SHP77 treated with DMSO at 0.1 percent for 48 hours (cell line): ENCODE measurements around the gene NDUFAB1.
A peak's percentile ranks its signal among the peaks of the same experiment; 100 is the strongest.
"Not testable (repeated sequence)": the region's sequence is repeated elsewhere in the genome, so short reads cannot be mapped to it uniquely, and the experiment has no call there.

Source experiments
- DNase-seq: peaks from one replicate; lab custom pipeline; 2025; lab: John Stamatoyannopoulos, UW

Gene NDUFAB1

DNA sequence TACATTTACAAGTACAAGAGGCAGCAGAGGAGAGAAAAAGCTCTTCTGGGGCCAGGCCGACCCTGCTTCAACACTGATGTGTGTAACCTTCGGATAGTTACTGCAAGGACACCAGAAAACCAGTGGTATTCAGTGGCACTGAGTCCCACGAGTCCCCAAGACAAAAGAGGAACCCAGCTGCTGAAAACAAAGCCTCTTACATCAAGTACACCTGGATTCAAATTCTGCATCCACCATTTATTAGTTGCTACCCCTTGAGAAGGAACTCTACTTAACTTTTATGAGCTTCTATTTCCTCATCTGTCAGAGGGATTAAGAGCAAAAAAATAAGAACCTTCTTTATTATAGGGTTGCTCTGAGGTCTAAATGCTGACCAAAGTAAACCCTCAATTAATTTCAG lies 41.6 kb downstream of the NDUFAB1 start:
- no peak for DNase-seq

DNA sequence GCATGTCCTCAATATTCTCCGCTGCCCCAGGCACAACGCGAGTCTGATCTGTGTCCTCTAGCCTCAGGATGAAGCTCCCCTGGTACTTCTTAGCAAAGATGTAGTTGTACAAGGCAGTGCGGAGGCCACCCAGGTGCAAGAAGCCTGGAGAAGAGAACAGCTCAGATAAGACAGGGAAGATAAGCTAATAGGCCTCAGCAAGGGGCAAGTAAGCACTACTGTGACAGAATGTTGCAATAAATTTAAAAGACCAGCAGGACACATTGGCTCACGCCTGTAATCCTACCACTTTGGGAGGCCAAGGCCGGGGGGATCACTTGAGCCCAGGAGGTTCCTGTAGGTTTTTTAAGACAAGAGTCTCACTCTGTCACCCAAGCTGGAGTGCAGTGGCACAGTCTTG lies 44.0 kb downstream of the NDUFAB1 start:
- DNase-seq, result no peak

DNA sequence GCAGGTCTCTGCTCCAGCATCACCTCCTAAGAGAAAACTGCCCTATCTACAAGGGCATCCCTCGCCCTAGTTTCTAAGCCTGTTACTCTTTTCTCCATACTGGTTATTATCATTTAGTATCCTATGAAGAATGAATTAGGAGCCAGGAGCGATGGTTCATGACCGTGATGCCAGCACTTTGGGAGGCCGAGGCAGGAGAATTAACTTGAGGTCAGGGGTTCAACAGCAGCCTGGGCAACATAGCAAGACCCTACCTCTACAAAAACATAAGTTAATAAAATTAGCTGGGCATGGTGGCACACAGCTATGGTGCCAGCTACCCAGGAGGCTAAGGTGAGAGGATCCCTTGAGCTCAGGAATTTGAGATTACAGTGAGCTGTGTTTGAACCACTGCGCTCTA lies 46.2 kb downstream of the NDUFAB1 start:
- no peak for DNase-seq

DNA sequence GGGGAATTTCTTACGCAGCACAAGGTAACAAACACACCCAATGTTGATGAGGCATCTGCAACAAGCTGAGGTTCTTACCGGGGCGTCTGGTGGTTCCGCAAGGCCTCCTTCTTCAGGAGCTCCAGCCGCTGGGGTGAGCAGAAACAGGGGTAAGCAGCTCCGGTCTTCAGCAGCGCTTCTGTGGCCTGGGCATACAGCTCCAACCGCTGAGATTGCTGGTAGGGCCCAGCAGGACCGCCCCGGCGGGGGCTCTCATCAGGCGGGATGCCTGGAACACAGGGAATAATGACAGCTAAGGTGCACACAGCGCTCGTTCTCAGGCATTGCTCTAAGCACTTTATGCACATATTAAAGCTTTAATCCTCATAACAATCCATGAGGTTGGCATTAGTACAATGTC lies 51.7 kb downstream of the NDUFAB1 start:
- no peak for DNase-seq

DNA sequence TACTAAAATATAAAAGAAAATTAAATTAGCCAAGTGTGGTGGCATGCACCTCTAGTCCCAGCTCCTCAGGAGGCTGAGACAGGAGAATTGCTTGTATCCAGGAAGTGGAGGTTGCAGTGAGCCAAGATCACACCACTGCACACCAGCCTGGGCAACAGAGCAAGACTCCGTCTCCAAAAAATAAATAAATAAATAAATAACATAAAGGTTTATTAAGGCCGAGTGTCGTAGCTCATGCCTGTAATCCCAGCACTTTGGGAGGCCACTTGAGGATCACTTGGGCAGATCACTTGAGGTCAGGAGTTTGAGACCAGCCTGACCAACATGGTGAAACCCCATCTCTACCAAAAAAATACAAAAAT lies 55.3 kb downstream of the NDUFAB1 start:
- DNase-seq, result not testable (repeated sequence)

DNA sequence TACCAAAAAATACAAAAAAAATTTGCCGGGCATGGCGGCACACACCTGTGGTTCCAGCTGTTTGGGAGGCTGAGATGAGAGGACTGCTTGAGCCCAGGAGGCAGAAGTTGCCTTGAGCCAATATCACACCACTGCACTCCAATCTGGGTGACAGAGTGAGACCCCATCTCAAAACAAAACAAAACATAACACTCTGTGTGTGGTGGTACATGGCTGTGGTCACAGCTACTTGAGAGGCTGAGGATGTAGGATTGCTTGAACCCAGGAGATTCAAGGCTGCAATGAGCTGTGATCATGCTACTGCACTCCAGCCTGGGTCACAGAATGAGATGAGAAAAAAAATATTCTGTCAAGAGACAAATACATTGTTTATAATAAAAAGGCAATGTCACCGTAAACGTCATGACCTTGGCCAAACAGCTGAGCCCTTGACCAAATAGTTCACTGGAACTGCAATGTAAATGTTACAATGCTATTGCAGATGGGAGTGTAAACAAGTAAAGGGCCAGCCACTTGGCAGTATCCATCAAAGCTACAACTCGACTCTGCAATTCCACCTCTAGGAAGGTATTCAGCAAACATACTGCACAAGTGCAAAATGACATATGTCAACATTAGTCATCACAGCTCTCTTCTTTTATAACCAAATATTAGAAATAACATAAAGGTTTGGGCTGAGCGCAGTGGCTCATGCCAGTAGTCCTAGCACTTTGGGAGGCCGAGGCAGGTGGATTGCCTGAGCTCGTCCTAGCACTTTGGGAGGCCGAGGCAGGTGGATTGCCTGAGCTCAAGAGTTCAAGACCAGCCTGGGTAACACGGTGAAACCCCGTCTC lies 55.9 kb downstream of the NDUFAB1 start:
- DNase-seq, result peak; percentile 20

DNA sequence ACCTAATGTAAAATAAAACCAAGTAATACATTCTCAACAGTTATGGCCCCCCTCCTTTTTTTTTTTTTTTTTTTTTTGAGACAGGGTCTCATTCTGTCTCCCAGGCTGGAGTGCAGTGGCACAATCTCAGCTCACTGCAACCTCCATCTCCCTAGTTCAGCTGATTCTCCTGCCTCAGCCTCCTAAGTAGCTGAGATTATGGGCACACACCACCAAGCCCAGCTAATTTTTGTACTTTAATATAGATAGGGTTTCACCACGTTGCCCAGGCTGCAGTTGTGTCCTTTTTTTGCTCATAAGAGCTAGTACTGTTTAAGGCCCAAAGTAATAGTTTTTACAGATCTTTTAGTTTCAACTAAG lies 57.2 kb downstream of the NDUFAB1 start:
- no peak for DNase-seq

DNA sequence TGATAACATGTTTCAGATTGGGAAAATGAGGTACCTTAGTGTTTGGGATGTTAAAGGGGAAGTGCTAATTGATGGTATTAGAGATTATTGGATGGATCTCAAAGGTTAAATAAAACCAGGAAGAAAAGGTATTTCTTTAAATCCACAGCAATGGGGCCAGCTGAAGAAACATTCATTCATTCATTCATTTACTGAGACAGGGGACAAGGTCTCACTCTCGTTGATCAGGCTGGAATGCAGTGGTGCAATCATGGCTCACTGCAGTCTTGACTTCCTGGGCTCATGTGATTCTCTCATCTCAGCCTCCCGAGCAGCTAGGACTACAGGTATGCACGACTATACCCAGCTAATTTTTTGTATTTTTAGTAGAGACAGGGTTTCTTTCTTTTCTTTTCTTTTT lies 58.7 kb downstream of the NDUFAB1 start:
- DNase-seq, result no peak

DNA sequence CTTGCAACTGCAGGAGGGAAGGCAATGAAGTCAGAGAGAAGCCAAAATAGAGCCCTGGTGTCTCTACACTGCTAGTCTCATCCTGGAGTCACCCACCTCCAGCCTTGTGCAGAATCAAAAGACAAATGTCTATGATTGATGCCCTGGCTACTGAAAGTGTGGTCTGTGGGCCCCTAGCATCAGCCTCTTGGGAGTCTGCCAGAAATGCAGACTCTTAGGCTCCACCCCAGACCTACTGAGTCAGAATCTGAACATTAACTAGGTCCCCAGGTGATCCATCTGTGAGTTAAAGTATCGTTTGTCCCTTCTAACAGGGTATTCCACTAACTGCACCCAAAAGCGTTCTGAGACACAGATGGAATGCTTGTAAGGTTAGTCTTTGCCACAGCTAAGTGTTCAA lies 60.2 kb downstream of the NDUFAB1 start:
- no peak for DNase-seq

DNA sequence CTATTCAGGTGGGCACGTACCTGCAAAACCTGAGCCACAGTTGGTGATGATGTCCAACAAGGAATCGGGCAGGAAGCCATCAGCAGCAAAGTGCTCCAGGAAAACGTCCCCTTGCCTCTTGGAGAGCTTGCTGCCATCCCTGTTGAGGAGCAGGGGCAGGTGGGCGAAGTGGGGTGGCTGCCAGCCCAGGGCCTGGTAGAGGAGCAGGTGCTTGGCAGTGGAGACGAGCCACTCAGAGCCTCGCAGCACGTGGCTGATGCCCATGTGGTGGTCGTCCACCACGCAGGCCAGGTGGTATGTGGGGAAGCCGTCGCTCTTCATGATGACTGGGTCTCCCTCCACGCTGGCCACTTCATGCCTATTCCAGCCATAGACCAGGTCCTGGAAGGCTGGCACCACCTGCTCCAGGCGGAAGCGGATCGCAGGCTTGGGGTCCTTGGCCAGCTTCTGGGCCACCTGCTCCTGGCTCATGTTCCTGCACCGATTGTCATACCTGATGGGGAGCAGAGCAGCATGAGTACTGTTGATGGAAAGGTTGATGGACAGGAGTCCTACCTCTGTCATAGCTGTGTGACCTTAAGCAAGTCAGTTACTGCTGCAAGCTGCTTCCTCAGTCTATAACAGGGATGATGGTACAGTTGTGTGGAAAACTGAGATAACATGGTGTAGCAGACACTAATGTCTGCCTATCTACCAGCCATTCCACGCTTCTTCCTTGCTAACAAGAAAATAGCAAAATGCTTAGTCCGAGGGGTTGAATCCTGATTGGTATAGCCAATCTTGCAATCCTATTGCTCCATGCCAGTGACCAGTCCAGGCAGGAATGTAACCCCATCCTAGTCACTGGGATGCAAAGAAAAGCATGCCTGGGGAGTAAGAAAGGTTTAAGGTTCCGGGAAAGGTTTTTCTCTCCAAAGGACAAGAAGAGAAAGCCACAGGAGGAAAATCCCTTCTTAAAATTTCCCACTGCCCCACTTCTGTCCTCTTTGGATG lies 61.0 kb downstream of the NDUFAB1 start:
- no peak for DNase-seq

DNA sequence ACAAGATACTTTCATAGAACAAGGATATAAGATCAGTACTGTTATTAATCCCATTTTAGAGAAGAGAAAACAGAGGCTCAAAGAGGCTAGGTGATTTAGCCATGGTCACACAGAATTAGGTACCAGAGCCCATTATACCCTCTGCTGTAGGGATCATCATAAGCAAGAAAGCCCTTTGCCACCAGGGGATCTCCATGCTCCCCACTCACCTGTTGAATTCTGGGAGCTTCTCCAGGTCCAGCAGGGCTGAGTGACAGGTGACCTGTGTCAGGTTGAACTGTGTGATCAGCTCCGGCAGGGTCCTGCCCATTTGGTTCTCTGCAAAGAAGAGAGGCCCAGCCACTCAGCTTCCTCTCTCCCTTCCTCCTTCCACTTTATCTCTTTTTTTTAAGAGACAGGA lies 63.7 kb downstream of the NDUFAB1 start:
- no peak for DNase-seq
